OCI-LY7 (cell line): ENCODE data around the gene NUDT19. TPM values are rescaled to one million over a fixed set of nuclear protein-coding genes. Genes with fewer than 3 reads are reported as not detected.

Source experiments
- BruUV-seq: library from RNA; stranded (reverse); fragments of 400-500 nt; replicated peaks from 2 replicates; lab custom pipeline; 2021; lab: Mats Ljungman, UMichigan
- CTCF ChIA-PET: fragments of 300-600 bp; sonication (Branson Sonifier 250); formaldehyde crosslinking; loops from one replicate; lab custom pipeline; 2022; ENCODE audit warnings: antibody characterized with exemption; ENCODE audit not compliant: unreplicated experiment; lab: Charles Lee
- POLR2A ChIA-PET: fragments of 300-600 bp; sonication (Branson Sonifier 250); formaldehyde crosslinking; loops from one replicate; lab custom pipeline; 2022; ENCODE audit warnings: antibody characterized with exemption; lab: Charles Lee
- DNase-seq: peaks from one replicate; pipeline ENCODE4 v3.0.0-alpha.2; 2015; ENCODE audit warnings: low spot score
- H2AFZ ChIP-seq: fragments of 200-600 bp; sonication (generic), shearing (Covaris generic); 2 replicates; pipeline ENCODE4 v1.6.1; 2014; ENCODE audit warnings: mild to moderate bottlenecking, antibody characterized with exemption, low read length, moderate library complexity
- H3K27ac ChIP-seq: fragments of 200-600 bp; sonication (generic); 2 replicates; pipeline ENCODE4 v1.5.1; 2014; ENCODE audit warnings: mixed run types, low read depth, mild to moderate bottlenecking, moderate library complexity, low read length, inconsistent platforms; ENCODE audit not compliant: poor library complexity, severe bottlenecking
- H3K36me3 ChIP-seq: fragments of 200-600 bp; sonication (generic); 2 replicates; pipeline ENCODE4 v1.6.1; 2014; ENCODE audit warnings: mild to moderate bottlenecking, antibody characterized with exemption, low read length, moderate library complexity, mixed read lengths; ENCODE audit not compliant: insufficient read depth
- H3K4me1 ChIP-seq: fragments of 200-600 bp; sonication (generic); 2 replicates; pipeline ENCODE4 v1.5.1; 2014; ENCODE audit warnings: mild to moderate bottlenecking, low read length; ENCODE audit not compliant: insufficient read depth, poor library complexity, severe bottlenecking
- H3K4me2 ChIP-seq: fragments of 200-600 bp; sonication (generic); 2 replicates; pipeline ENCODE4 v1.6.1; 2014; ENCODE audit warnings: mild to moderate bottlenecking, low read length
- H3K4me3 ChIP-seq: fragments of 200-600 bp; sonication (generic); 2 replicates; pipeline ENCODE4 v1.5.1; 2014; ENCODE audit warnings: mild to moderate bottlenecking, low read depth, low read length; ENCODE audit not compliant: poor library complexity, severe bottlenecking
- H3K79me2 ChIP-seq: fragments of 200-600 bp; sonication (generic); 2 replicates; pipeline ENCODE4 v1.6.1; 2016; ENCODE audit warnings: low read depth, mild to moderate bottlenecking, low read length, moderate library complexity, mixed read lengths; ENCODE audit not compliant: insufficient read depth
- H3K9me2 ChIP-seq: fragments of 200-600 bp; sonication (generic); 2 replicates; pipeline ENCODE4 v1.6.1; 2016; ENCODE audit warnings: mild to moderate bottlenecking, low read length, mixed read lengths; ENCODE audit not compliant: insufficient read depth
- H3K9me3 ChIP-seq: fragments of 200-600 bp; sonication (generic); 2 replicates; pipeline ENCODE4 v1.6.1; 2014; ENCODE audit warnings: mild to moderate bottlenecking, mixed run types, low read length, mixed read lengths
- H4K20me1 ChIP-seq: fragments of 200-600 bp; sonication (generic); 2 replicates; pipeline ENCODE4 v1.6.1; 2014; ENCODE audit warnings: mild to moderate bottlenecking, antibody characterized with exemption, low read length, moderate library complexity, mixed read lengths; ENCODE audit not compliant: insufficient read depth
- EZH2phosphoT487 ChIP-seq: fragments of 200-600 bp; sonication (generic); IDR thresholded peaks from 2 replicates; pipeline ENCODE4 v1.6.1; 2018; ENCODE audit warnings: low read depth, borderline replicate concordance, mild to moderate bottlenecking, mixed run types, antibody characterized with exemption, low read length, moderate library complexity, mixed read lengths
- intact Hi-C: fragments of 100-400 bp; cut with micrococcal nuclease; formaldehyde crosslinking; loops from one replicate; pipeline ENCODE4 v1.10.0; 2022; ENCODE audit not compliant: unreplicated experiment
- total RNA-seq, 2 experiments: library from RNA; depleted of rRNA in 1 of 2; stranded (reverse); fragments of >200 nt in 1 of 2; shearing (Covaris generic) in 1 of 2; gene quantifications; 2 replicates each; pipeline ENCODE4 v1.2.3, GENCODE V29; 2014 to 2022
- TF ChIP-seq, protein P1 (sequence below): fragments of 200-600 bp; sonication (generic); conservative IDR thresholded peaks from 2 replicates; pipeline ENCODE4 v1.5.1; 2014; ENCODE audit warnings: mild to moderate bottlenecking, antibody characterized with exemption, low read length, moderate library complexity, mixed read lengths

The NUDT19 gene
- total RNA-seq, 2 experiments from 2014 or later = 3.4 to 6.8 TPM

DNA sequence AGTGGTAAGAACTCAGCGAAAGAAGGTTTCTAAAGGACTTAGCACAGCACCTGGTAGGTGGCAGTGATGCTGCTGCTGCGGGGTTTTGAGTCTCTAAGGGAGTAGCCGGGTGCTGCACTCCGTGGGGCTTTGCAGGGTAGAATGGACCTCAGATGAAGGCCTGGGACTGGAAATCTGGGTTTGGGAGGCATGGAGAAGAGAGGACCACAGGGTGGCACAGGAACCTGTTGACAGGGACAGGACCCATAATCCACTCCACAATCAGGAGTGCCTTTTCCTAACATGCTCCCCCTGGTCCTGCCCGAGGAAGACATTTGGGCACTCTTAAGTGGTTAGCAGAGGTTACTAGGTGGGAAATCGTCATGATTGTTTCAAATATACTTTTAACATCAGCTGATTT lies 57.7 kb downstream of the NUDT19 start:
- CTCF ChIA-PET = no interaction called here
- POLR2A ChIA-PET = no interaction called here
- H3K27ac ChIP-seq = no peak overlapping the region
- H3K4me1 ChIP-seq = no peaks in the 10 kb centered on the region
- BruUV-seq = no TSS peak
- intact Hi-C loops = no loop called here
- no peak overlapping the region for H3K4me2 ChIP-seq
- no peaks in the 10 kb centered on the region for H3K79me2 ChIP-seq
- no peaks in the 10 kb centered on the region for H3K9me3 ChIP-seq
- no peaks in the 10 kb centered on the region for H3K9me2 ChIP-seq
- H4K20me1 ChIP-seq = no peaks in the 10 kb centered on the region
- no peaks in the 10 kb centered on the region for H3K36me3 ChIP-seq
- no peak overlapping the region for H3K4me3 ChIP-seq
- H2AFZ ChIP-seq = no peak overlapping the region
- TF ChIP-seq EZH2phosphoT487 = no peak
- TF ChIP-seq, protein P1, sequence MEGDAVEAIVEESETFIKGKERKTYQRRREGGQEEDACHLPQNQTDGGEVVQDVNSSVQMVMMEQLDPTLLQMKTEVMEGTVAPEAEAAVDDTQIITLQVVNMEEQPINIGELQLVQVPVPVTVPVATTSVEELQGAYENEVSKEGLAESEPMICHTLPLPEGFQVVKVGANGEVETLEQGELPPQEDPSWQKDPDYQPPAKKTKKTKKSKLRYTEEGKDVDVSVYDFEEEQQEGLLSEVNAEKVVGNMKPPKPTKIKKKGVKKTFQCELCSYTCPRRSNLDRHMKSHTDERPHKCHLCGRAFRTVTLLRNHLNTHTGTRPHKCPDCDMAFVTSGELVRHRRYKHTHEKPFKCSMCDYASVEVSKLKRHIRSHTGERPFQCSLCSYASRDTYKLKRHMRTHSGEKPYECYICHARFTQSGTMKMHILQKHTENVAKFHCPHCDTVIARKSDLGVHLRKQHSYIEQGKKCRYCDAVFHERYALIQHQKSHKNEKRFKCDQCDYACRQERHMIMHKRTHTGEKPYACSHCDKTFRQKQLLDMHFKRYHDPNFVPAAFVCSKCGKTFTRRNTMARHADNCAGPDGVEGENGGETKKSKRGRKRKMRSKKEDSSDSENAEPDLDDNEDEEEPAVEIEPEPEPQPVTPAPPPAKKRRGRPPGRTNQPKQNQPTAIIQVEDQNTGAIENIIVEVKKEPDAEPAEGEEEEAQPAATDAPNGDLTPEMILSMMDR = no peak
- DNase-seq = no peak

DNA sequence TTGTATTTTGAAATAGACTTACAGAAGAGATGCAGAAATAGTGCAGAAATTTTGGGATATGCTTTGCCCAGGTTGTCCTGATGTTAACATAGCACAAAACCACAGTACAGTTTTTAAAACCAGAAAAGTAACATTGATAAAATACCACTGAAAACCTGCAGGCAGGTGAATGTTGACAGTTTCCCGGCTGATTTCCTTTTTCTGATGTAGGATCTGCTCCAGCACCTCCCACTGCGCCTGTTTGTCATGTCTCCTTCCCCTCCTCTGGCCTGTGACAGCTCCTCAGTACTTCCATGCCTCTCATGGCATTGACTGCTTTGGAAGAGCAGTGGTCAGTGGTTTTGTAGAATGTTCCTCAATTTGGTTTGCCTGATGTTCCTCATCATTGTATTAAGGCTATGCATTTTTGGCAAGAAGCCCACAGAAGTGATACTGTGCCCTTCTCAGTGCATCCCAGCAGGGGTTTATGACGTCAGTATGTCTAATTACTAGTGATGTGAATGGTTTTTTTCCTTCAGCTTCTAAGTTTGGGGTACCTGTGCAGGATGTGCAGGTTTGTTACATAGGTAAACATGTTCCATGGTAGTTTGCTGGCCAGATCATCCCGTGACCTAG lies 58.9 kb downstream of the NUDT19 start:
- no peak for DNase-seq
- Histone ChIP-seq H3K4me3 (no peak overlapping the region), H3K4me2 (no peak overlapping the region), H3K9me2 (no peaks in the 10 kb centered on the region), H3K4me1 (no peaks in the 10 kb centered on the region), H3K36me3 (no peaks in the 10 kb centered on the region), H3K9me3 (no peaks in the 10 kb centered on the region), H3K79me2 (no peaks in the 10 kb centered on the region), H3K27ac (no peak overlapping the region), H2AFZ (no peak overlapping the region), H4K20me1 (no peaks in the 10 kb centered on the region)
- intact Hi-C loops = no loop called here
- CTCF ChIA-PET = no interaction called here
- no peak for TF ChIP-seq EZH2phosphoT487
- TF ChIP-seq, protein P1 = no peak
- BruUV-seq = no TSS peak
- POLR2A ChIA-PET = interaction anchor here (0.6 kb wide), 1 partner anchor 1502 kb away, joined by 4 read pairs; no protein-coding TSS in a partner anchor

DNA sequence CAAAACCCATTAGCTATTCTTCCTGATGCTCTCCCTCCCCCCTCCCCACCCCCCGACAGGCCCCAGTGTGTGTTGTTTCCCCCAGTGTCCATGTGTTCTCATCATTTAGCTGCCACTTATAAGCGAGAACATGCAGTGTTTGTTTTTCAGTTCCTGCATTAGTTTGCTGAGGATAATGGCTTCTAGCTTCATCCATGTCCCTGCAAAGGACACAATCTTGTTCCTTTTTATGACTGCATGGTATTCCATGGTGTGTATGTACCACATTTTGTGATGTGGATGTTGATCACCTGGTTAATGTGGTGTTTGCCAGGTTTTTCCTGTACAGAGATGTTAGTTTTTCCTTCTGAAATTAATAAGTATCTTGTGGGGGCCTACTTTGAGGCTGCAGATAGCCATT lies 59.4 kb downstream of the NUDT19 start:
- intact Hi-C loops = no loop called here
- POLR2A ChIA-PET = interaction anchor here (0.6 kb wide), 1 partner anchor 1503 kb away, joined by 4 read pairs; no protein-coding TSS in a partner anchor

More for the DNA sequence above, 59.4 kb downstream of the NUDT19 start:
- Histone ChIP-seq H2AFZ (no peak overlapping the region), H3K79me2 (no peaks in the 10 kb centered on the region), H3K36me3 (no peaks in the 10 kb centered on the region), H3K4me3 (no peak overlapping the region), H4K20me1 (no peaks in the 10 kb centered on the region), H3K27ac (no peak overlapping the region), H3K9me3 (no peaks in the 10 kb centered on the region), H3K9me2 (no peaks in the 10 kb centered on the region), H3K4me2 (no peak overlapping the region), H3K4me1 (no peaks in the 10 kb centered on the region)
- no TSS peak for BruUV-seq
- no peak for TF ChIP-seq EZH2phosphoT487
- TF ChIP-seq, protein P1 = no peak
- DNase-seq = no peak
- CTCF ChIA-PET = no interaction called here
